Measurements from ENCODE around the gene ZNF30.

ZNF30 gene

GRCh38 chr19:34926361-34926684, 380 bp upstream of the ZNF30 start:
- Histone ChIP-seq H4K91ac (ENCODE audit: low read depth, low read length, poor library complexity) (no peak overlapping the region), H2BK5ac (ENCODE audit: low read length) (no peak overlapping the region), H4K8ac (ENCODE audit: low read depth, low read length) (no peak overlapping the region), H3K27me3 (ENCODE audit: control insufficient read depth in 3 of 3, insufficient read depth in 3 of 3, low read depth in 1 of 3, low read length in 3 of 3) (no peaks in the 10 kb centered on the region), H3K4me2 (ENCODE audit: insufficient read depth, low read length, poor library complexity, severe bottlenecking) (no peak overlapping the region), H3K23ac (ENCODE audit: low read depth, low read length, poor library complexity) (no peak overlapping the region), H3K36me3 (replicated peaks in 1 of 2; ENCODE audit: control insufficient read depth in 2 of 2, insufficient read depth in 2 of 2, low read length in 2 of 2) (peaks cover 0 to 13% of the 10 kb centered on the region in 2 donors), H3K4ac (ENCODE audit: low read length) (no peak overlapping the region), H3K18ac (ENCODE audit: low read length) (no peak overlapping the region), H3K4me1 (ENCODE audit: control insufficient read depth in 2 of 2, insufficient read depth in 1 of 2, low read depth in 1 of 2, low read length in 2 of 2) (no peaks in the 10 kb centered on the region), H3K14ac (ENCODE audit: low read length) (no peak overlapping the region), H2BK15ac (ENCODE audit: low read length) (no peak overlapping the region), H2BK12ac (ENCODE audit: low read length) (no peak overlapping the region), H3K9ac (ENCODE audit: low read depth, low read length, poor library complexity) (no peak overlapping the region), H2AK5ac (ENCODE audit: low read depth, low read length) (no peak overlapping the region), H2AFZ (ENCODE audit: low read length) (peak overlapping the region; percentile 98), H3K79me1 (ENCODE audit: low read depth, low read length) (peaks cover 2% of the 10 kb centered on the region), H3K9me3 (replicated peaks in 1 of 2; ENCODE audit: control insufficient read depth in 2 of 2, insufficient read depth in 1 of 2, low read depth in 1 of 2, low read length in 2 of 2) (peaks cover 3% of the 10 kb centered on the region in 2 donors), H2BK120ac (ENCODE audit: low read depth, low read length) (no peak overlapping the region), H3K27ac (replicated peaks; ENCODE audit: low read length) (no peak overlapping the region), H3K4me3 (ENCODE audit: low read length in 2 of 2) (peak overlapping the region in 1 of 2 donors; percentile 60)
- DNase-seq (ENCODE audit: low spot score), result no peak
- WGBS, 2 donors (ENCODE audit: extremely low coverage in 2 of 2, insufficient read length in 2 of 2, insufficient replicate concordance in 1 of 2), result no CpG with 5 or more reads among the region's 3 CpGs

- no peak overlapping the region for H3K4me2 ChIP-seq (ENCODE audit: insufficient read depth, low read length, poor library complexity, severe bottlenecking)
- H3K27ac ChIP-seq (replicated peaks; ENCODE audit: low read length), result no peak overlapping the region
- no peak overlapping the region for H2BK120ac ChIP-seq (ENCODE audit: low read depth, low read length)
- no peak overlapping the region for H3K4ac ChIP-seq (ENCODE audit: low read length)
- no peak overlapping the region for H3K14ac ChIP-seq (ENCODE audit: low read length)
- H3K9ac ChIP-seq (ENCODE audit: low read depth, low read length, poor library complexity), result no peak overlapping the region
- no peak overlapping the region for H2BK5ac ChIP-seq (ENCODE audit: low read length)
- H3K23ac ChIP-seq (ENCODE audit: low read depth, low read length, poor library complexity), result no peak overlapping the region
- H3K36me3 ChIP-seq (replicated peaks in 1 of 2; ENCODE audit: control insufficient read depth in 2 of 2, insufficient read depth in 2 of 2, low read length in 2 of 2), result peaks cover 15 to 49% of the 10 kb centered on the region in 2 donors
- peaks cover 0 to 4% of the 10 kb centered on the region in 2 donors for H3K9me3 ChIP-seq (replicated peaks in 1 of 2; ENCODE audit: control insufficient read depth in 2 of 2, insufficient read depth in 1 of 2, low read depth in 1 of 2, low read length in 2 of 2)
- no peak for DNase-seq (ENCODE audit: low spot score)
- H2AK5ac ChIP-seq (ENCODE audit: low read depth, low read length), result no peak overlapping the region
- H2AFZ ChIP-seq (ENCODE audit: low read length), result no peak overlapping the region
- no peak overlapping the region for H3K4me3 ChIP-seq (ENCODE audit: low read length in 2 of 2)
- no peaks in the 10 kb centered on the region for H3K79me1 ChIP-seq (ENCODE audit: low read depth, low read length)
- no peak overlapping the region for H3K18ac ChIP-seq (ENCODE audit: low read length)
- H3K4me1 ChIP-seq (ENCODE audit: control insufficient read depth in 2 of 2, insufficient read depth in 1 of 2, low read depth in 1 of 2, low read length in 2 of 2), result no peaks in the 10 kb centered on the region
- H2BK15ac ChIP-seq (ENCODE audit: low read length), result no peak overlapping the region
- no peaks in the 10 kb centered on the region for H3K27me3 ChIP-seq (ENCODE audit: control insufficient read depth in 3 of 3, insufficient read depth in 3 of 3, low read depth in 1 of 3, low read length in 3 of 3)
- no peak overlapping the region for H4K8ac ChIP-seq (ENCODE audit: low read depth, low read length)
- no CpG with 5 or more reads among the region's 6 CpGs for WGBS, 2 donors (ENCODE audit: extremely low coverage in 2 of 2, insufficient read length in 2 of 2, insufficient replicate concordance in 1 of 2)
- H2BK12ac ChIP-seq (ENCODE audit: low read length), result no peak overlapping the region
- H4K91ac ChIP-seq (ENCODE audit: low read depth, low read length, poor library complexity), result no peak overlapping the region
These were observed 5.8 kb downstream of the ZNF30 start for GRCh38 chr19:34932494-34932893.

- Histone ChIP-seq H3K27me3 (ENCODE audit: control insufficient read depth in 3 of 3, insufficient read depth in 3 of 3, low read depth in 1 of 3, low read length in 3 of 3) (no peaks in the 10 kb centered on the region), H2BK120ac (ENCODE audit: low read depth, low read length) (no peak overlapping the region), H2BK5ac (ENCODE audit: low read length) (no peak overlapping the region), H3K9me3 (replicated peaks in 1 of 2; ENCODE audit: control insufficient read depth in 2 of 2, insufficient read depth in 1 of 2, low read depth in 1 of 2, low read length in 2 of 2) (peaks cover 3 to 9% of the 10 kb centered on the region in 2 donors), H4K91ac (ENCODE audit: low read depth, low read length, poor library complexity) (no peak overlapping the region), H3K79me1 (ENCODE audit: low read depth, low read length) (no peaks in the 10 kb centered on the region), H3K4me2 (ENCODE audit: insufficient read depth, low read length, poor library complexity, severe bottlenecking) (no peak overlapping the region), H3K18ac (ENCODE audit: low read length) (no peak overlapping the region), H3K4ac (ENCODE audit: low read length) (no peak overlapping the region), H3K23ac (ENCODE audit: low read depth, low read length, poor library complexity) (no peak overlapping the region), H3K27ac (replicated peaks; ENCODE audit: low read length) (no peak overlapping the region), H3K4me3 (ENCODE audit: low read length in 2 of 2) (no peak overlapping the region), H3K36me3 (replicated peaks in 1 of 2; ENCODE audit: control insufficient read depth in 2 of 2, insufficient read depth in 2 of 2, low read length in 2 of 2) (peaks cover 21 to 44% of the 10 kb centered on the region in 2 donors), H3K9ac (ENCODE audit: low read depth, low read length, poor library complexity) (no peak overlapping the region), H2BK15ac (ENCODE audit: low read length) (no peak overlapping the region), H2AFZ (ENCODE audit: low read length) (no peak overlapping the region), H2AK5ac (ENCODE audit: low read depth, low read length) (no peak overlapping the region), H4K8ac (ENCODE audit: low read depth, low read length) (no peak overlapping the region), H2BK12ac (ENCODE audit: low read length) (no peak overlapping the region), H3K4me1 (ENCODE audit: control insufficient read depth in 2 of 2, insufficient read depth in 1 of 2, low read depth in 1 of 2, low read length in 2 of 2) (no peaks in the 10 kb centered on the region), H3K14ac (ENCODE audit: low read length) (no peak overlapping the region)
- no CpG with 5 or more reads among the region's 4 CpGs for WGBS, 2 donors (ENCODE audit: extremely low coverage in 2 of 2, insufficient read length in 2 of 2, insufficient replicate concordance in 1 of 2)
- no peak for DNase-seq (ENCODE audit: low spot score)
These were observed 9.5 kb downstream of the ZNF30 start for GRCh38 chr19:34936184-34936583.

DNA sequence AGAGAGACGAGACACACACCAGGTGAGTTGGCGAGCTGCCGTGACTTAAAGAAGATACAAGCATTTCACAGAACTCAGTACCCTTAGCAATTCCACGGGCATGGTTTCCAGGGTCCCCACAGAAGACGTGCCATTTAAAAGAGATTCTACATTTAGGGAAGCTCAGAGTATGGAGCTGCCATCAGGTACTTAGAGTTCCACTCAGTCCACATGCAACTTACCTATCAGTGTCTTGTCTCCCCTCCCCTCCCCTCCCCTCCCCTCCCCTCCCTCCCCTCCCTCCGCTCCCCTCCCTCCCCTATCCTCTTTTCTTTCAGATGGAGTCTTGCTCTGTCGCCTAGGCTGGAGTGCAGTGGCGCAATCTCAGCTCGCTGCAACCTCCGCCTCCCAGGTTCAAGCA, 12.2 kb downstream of the ZNF30 start:
- Histone ChIP-seq H2BK120ac (ENCODE audit: low read depth, low read length) (no peak overlapping the region), H3K4me2 (ENCODE audit: insufficient read depth, low read length, poor library complexity, severe bottlenecking) (no peak overlapping the region), H3K9me3 (replicated peaks in 1 of 2; ENCODE audit: control insufficient read depth in 2 of 2, insufficient read depth in 1 of 2, low read depth in 1 of 2, low read length in 2 of 2) (peaks cover 13 to 32% of the 10 kb centered on the region in 2 donors), H2AK5ac (ENCODE audit: low read depth, low read length) (no peak overlapping the region), H3K4me1 (ENCODE audit: control insufficient read depth in 2 of 2, insufficient read depth in 1 of 2, low read depth in 1 of 2, low read length in 2 of 2) (no peaks in the 10 kb centered on the region), H2BK12ac (ENCODE audit: low read length) (no peak overlapping the region), H3K79me1 (ENCODE audit: low read depth, low read length) (no peaks in the 10 kb centered on the region), H3K9ac (ENCODE audit: low read depth, low read length, poor library complexity) (no peak overlapping the region), H3K36me3 (replicated peaks in 1 of 2; ENCODE audit: control insufficient read depth in 2 of 2, insufficient read depth in 2 of 2, low read length in 2 of 2) (peaks cover 22 to 44% of the 10 kb centered on the region in 2 donors), H2BK15ac (ENCODE audit: low read length) (no peak overlapping the region), H4K91ac (ENCODE audit: low read depth, low read length, poor library complexity) (no peak overlapping the region), H3K27ac (replicated peaks; ENCODE audit: low read length) (no peak overlapping the region), H3K18ac (ENCODE audit: low read length) (no peak overlapping the region), H3K4ac (ENCODE audit: low read length) (no peak overlapping the region), H3K27me3 (ENCODE audit: control insufficient read depth in 3 of 3, insufficient read depth in 3 of 3, low read depth in 1 of 3, low read length in 3 of 3) (no peaks in the 10 kb centered on the region), H2AFZ (ENCODE audit: low read length) (no peak overlapping the region), H3K4me3 (ENCODE audit: low read length in 2 of 2) (no peak overlapping the region), H4K8ac (ENCODE audit: low read depth, low read length) (no peak overlapping the region), H3K23ac (ENCODE audit: low read depth, low read length, poor library complexity) (no peak overlapping the region), H3K14ac (ENCODE audit: low read length) (no peak overlapping the region), H2BK5ac (ENCODE audit: low read length) (peak overlapping the region; percentile 75)
- DNase-seq (ENCODE audit: low spot score), result no peak
- WGBS, 2 donors (ENCODE audit: extremely low coverage in 2 of 2, insufficient read length in 2 of 2, insufficient replicate concordance in 1 of 2), result no CpG with 5 or more reads among the region's 10 CpGs
